Measurements from ENCODE around the gene CRYGN.

DNA sequence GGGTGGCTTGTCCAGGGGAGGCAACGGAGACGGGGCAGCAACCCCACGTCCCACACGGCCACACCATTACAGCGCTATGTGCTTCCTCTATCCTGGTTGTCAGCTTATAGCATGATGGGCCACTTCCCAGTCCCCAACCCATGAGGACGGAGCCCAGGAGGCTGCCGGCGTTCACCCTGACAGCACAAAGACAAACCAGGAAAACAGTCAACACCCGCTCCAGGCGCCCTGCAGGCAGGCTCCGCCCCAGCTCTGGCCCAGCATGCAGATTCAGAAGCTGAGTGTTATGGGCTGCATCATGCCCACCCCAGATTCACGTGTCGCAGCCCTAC is 44.9 kb downstream of the CRYGN start:
- TF ChIP-seq GATA2 (IDR thresholded peaks at IDR 0.05; ENCODE audit: low read depth, low read length) (no peak), GATA3 (IDR thresholded peaks at IDR 0.05; ENCODE audit: low read depth, low read length) (no peak)

Data from SH-SY5Y (cell line).